Panc1 (cell line): Measurements from ENCODE around the gene SLC17A7.

Source experiments
- POLR2AphosphoS5 ChIP-seq: IDR thresholded peaks from 2 replicates; pipeline ENCODE4 v1.6.1; 2012; ENCODE audit warnings: mild to moderate bottlenecking, low read depth, low read length, moderate library complexity
- SIN3A ChIP-seq: IDR thresholded peaks from 2 replicates; pipeline ENCODE4 v1.6.1; 2012; ENCODE audit warnings: low read depth, mild to moderate bottlenecking, low read length, moderate library complexity, borderline replicate concordance; ENCODE audit not compliant: insufficient read depth
- TF ChIP-seq, protein P1 (sequence below): fragments of 450-650 bp; IDR thresholded peaks from 2 replicates; pipeline ENCODE4 v1.5.1; 2017; ENCODE audit warnings: mild to moderate bottlenecking

DNA sequence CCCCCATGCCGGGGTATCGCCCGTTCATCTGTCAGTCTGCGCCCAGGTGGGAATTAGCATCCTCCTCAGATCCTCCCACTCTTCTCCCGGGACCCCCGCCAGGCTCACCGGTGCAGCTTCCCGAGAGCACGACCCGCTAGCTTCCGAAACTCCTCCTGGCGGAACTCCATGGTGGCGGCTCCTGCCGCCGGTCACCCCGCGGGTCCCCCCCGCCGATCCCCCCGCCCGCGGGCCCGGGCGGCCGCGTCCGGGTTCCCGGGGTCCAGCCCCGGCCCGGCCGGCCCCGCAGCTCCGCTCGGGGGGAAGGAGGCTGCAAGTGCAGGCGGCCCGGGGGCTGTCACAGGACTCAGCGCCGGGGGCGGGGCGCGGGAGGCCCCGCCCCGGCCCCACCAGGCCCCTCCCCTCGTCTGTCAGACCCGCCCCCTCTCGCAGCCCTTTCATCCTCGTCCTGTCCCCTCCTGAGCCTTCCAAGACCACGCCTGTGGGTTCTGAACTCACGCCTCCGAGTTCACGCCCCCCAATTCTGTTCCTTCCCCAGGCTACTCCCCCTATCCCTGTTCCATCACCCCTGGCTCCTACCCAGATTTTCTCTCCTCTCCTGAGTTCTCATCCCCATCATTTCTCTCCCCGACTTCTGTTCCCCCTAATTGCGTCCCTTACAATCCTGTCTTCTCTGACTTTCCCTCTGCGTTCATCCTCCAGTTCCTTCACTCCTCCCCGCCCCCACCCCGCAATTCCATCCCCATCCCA, at the start of gene SLC17A7:
- TF ChIP-seq, protein P1, sequence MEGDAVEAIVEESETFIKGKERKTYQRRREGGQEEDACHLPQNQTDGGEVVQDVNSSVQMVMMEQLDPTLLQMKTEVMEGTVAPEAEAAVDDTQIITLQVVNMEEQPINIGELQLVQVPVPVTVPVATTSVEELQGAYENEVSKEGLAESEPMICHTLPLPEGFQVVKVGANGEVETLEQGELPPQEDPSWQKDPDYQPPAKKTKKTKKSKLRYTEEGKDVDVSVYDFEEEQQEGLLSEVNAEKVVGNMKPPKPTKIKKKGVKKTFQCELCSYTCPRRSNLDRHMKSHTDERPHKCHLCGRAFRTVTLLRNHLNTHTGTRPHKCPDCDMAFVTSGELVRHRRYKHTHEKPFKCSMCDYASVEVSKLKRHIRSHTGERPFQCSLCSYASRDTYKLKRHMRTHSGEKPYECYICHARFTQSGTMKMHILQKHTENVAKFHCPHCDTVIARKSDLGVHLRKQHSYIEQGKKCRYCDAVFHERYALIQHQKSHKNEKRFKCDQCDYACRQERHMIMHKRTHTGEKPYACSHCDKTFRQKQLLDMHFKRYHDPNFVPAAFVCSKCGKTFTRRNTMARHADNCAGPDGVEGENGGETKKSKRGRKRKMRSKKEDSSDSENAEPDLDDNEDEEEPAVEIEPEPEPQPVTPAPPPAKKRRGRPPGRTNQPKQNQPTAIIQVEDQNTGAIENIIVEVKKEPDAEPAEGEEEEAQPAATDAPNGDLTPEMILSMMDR = no peak; the same call in 1 of the 2 replicates
- TF ChIP-seq POLR2AphosphoS5 = no peak
- no peak for TF ChIP-seq SIN3A
